GM12872 (cell line): ENCODE measurements around the gene MAP1B.

Source experiments
- CTCF ChIP-seq: IDR thresholded peaks from 3 replicates; pipeline ENCODE4 v1.5.1; 2011; ENCODE audit warnings: low read depth, mild to moderate bottlenecking, low read length, moderate library complexity; ENCODE audit not compliant: insufficient read depth

MAP1B gene

DNA sequence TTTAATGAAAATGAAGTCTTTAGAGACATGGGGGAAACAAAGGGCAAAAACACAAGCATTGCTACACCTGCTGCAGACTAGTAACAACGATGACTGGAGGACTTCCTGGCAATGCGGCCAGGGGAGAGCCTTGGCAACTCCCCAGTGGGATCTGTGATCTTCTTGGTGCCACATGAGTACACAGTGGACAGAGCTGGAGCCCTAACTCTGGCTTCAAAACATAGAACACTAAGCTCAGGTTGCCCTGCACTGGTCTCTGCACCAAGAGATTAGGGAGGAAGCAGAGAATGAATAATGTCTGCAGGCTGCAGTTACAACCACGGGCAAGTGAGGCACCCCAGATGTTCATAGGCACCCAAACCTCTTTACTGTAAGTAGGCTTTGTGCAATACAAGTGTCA is 121.7 kb downstream of the MAP1B start:
- TF ChIP-seq CTCF: no peak

DNA sequence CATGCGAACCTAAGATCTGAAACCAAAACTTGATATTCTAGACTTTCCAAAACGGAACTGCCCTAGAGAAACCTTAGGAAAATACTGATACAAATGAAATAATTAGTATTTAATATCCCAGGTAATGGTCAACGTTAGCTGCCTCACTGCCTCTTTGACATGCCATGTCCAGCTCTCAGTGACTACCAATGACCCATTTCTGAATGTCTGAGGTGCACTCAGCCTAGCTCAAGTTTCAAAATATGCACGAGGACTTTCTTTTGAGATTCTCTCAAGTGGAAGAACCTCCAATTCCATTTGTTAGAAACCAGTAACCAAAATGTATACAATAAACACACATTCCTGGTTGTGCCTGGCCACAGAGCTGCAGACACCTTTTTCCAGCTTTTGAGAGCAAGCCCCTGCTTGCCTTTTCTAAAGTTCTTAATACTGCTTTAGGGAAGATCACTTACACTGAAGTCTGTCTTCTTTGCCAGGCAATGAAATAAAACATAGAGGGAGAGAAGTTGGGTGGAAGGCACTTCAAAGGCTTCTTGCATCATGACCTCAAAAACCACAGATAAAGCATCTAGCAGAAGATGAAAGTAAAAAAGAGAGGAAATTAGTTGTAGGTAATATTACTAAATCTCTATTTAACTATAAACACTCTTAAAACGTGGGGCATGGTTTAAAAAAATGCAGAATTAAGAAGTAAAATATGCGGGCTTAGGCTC is 124.9 kb downstream of the MAP1B start:
- no peak for TF ChIP-seq CTCF

GRCh38 chr5:72232838-72233237 is 125.6 kb downstream of the MAP1B start:
- no peak for TF ChIP-seq CTCF

DNA sequence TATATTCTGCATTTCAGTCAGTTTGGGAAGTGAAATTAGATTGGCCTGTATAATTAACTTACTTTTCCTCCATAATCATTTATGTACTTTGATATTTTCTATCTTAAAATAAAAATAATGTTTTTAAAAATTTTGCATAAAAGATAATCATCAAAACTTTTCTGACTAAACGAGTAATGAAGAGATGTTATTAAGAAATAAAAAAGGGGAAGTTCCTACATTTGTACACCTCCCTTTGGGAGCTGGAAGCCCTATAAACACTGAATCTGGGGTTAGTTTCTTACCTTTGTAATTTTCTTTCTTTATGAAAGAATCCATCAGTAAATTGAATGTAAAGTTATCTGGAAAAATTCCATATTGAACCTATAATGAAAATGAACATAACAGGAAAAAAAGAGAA is 126.6 kb downstream of the MAP1B start:
- no peak for TF ChIP-seq CTCF

GRCh38 chr5:72234265-72234700 is 127.0 kb downstream of the MAP1B start:
- no peak for TF ChIP-seq CTCF

DNA sequence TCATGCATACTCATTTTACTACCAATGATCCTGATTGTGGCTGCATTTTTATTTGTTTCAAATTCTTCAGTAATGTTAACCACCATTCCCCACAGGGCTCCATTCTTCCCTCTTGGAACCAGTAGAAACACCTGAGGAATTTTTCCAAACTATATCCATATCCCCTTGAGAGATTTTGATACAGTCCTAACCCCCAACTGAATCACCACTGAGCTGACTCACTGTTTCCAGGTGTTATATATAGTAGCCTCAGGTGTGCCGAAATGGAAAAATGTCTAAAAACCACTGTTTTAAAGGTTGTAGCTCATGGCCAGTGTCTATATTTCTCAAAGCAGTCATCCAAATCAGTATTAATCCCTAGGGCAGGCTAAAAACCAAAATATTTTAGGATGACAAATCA is 127.6 kb downstream of the MAP1B start:
- no peak for TF ChIP-seq CTCF

GRCh38 chr5:72235725-72236124 is 128.4 kb downstream of the MAP1B start:
- no peak for TF ChIP-seq CTCF

DNA sequence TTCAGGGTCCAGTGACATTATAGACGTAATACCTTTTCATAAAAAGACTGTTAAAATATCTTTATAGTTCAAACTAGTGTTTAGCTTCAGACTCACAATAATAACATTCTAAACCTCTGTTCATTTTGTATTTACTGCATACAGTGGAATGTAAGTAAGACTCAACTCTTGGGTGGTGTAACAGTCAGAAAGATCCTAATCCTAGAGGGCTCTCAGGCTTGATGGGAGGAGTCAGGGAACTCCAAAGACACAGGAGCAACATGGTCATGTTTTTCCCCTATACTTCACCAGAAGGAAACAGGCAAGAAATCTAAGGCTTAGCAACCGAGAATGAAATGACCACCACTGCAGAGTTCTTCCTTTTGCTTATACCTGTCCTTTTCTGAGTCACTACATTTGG is 130.1 kb downstream of the MAP1B start:
- no peak for TF ChIP-seq CTCF
